K562 (cell line): ENCODE measurements around the gene CCDC74B. TPM values are rescaled to one million over a fixed set of nuclear protein-coding genes. Genes with fewer than 3 reads are reported as not detected.
A peak's percentile ranks its signal among the peaks of the same experiment; 100 is the strongest.
"Not testable (repeated sequence)": the region's sequence is repeated elsewhere in the genome, so short reads cannot be mapped to it uniquely, and the experiment has no call there.

Experiments
- ATAC-seq: fragments of 200-7000 bp; cut with Tn5 transposase; 3 replicates; pipeline ENCODE4 v1.9.1; 2020; ENCODE audit warnings: moderate library complexity
- BruUV-seq: library from RNA; stranded (reverse); fragments of 400-500 nt; replicated peaks from 2 replicates; lab custom pipeline; 2021; lab: Mats Ljungman, UMichigan
- CTCF ChIA-PET: fragments of 300-600 bp; formaldehyde crosslinking; extraction: SDS; loops from one replicate; lab custom pipeline; 2021; ENCODE audit warnings: low intra/inter-chr PET ratio; lab: Yijun Ruan, JAX
- POLR2A ChIA-PET: fragments of 300-600, 350-650 bp; sonication (Branson Sonifier 250); formaldehyde crosslinking; extraction: SDS; loops from one replicate; lab custom pipeline; 2021; ENCODE audit warnings: antibody characterized with exemption, inconsistent platforms; lab: Yijun Ruan, JAX
- DNase-seq, 4 experiments: peaks; one replicate each; pipeline versions ENCODE4 v3.0.0 to v3.0.0-alpha.2; 2011 to 2018; ENCODE audit warnings: low spot score in 3 of 4, mixed read lengths in 3 of 4; ENCODE audit errors: extremely low read depth in 1 of 4
- FAIRE-seq: peaks from 2 replicates; lab custom pipeline; 2011; peaks lifted over from hg19 to GRCh38; lab: Jason Lieb, UNC
- H2AFZ ChIP-seq: 2 replicates; pipeline ENCODE4 v1.6.0; 2011; ENCODE audit warnings: low read depth, low read length, control low read depth, inconsistent platforms
- H3K27ac ChIP-seq: fragments of 200-600 bp; 3 replicates; pipeline ENCODE4 v1.8.0; 2011; ENCODE audit warnings: low read depth, mild to moderate bottlenecking, control low read depth, inconsistent platforms, low read length, moderate library complexity, mixed read lengths; ENCODE audit errors: extremely low read depth
- H3K27me3 ChIP-seq, 2 experiments: fragments of 300-600 bp in 1 of 2; 2 replicates in 1 of 2; 3 replicates in 1 of 2; pipeline versions ENCODE4 v1.6.0 to v1.8.0; 2011; ENCODE audit warnings: inconsistent platforms in 2 of 2, low read length in 2 of 2, mild to moderate bottlenecking in 1 of 2, mixed read lengths in 1 of 2, moderate library complexity in 1 of 2; ENCODE audit not compliant: control insufficient read depth in 2 of 2, insufficient read depth in 2 of 2
- H3K36me3 ChIP-seq: fragments of 300-600 bp; 3 replicates; pipeline ENCODE4 v1.8.0; 2011; ENCODE audit warnings: mild to moderate bottlenecking, low read length, inconsistent platforms; ENCODE audit not compliant: control insufficient read depth, insufficient read depth
- H3K4me1 ChIP-seq, 2 experiments: fragments of 200-600 bp in 1 of 2; replicated peaks in 1 of 2; 2 replicates in 1 of 2; 3 replicates in 1 of 2; pipeline versions ENCODE4 v1.5.1 to v1.8.0; 2011; ENCODE audit warnings: inconsistent platforms in 2 of 2, low read length in 2 of 2, mild to moderate bottlenecking in 1 of 2, mixed read lengths in 1 of 2, moderate library complexity in 1 of 2; ENCODE audit not compliant: control insufficient read depth in 2 of 2, insufficient read depth in 2 of 2
- H3K4me2 ChIP-seq: 2 replicates; pipeline ENCODE4 v1.6.1; 2011; ENCODE audit warnings: low read length, control low read depth, inconsistent platforms, mixed read lengths; ENCODE audit not compliant: insufficient read depth
- H3K4me3 ChIP-seq: fragments of 200-600 bp; sonication (generic), shearing (Covaris generic); 2 replicates; pipeline ENCODE4 v1.5.1; 2016; ENCODE audit warnings: control low read depth, inconsistent platforms
- H3K79me2 ChIP-seq: fragments of 200-600 bp; 3 replicates; pipeline ENCODE4 v1.8.0; 2011; ENCODE audit warnings: low read length, inconsistent platforms; ENCODE audit not compliant: control insufficient read depth, insufficient read depth
- H3K9ac ChIP-seq, 2 experiments: 2 replicates each; pipeline versions ENCODE4 v1.6.0 to v1.6.1; 2011; ENCODE audit warnings: low read depth in 2 of 2, low read length in 2 of 2, control low read depth in 1 of 2, inconsistent platforms in 1 of 2, mild to moderate bottlenecking in 1 of 2, mixed read lengths in 1 of 2; ENCODE audit not compliant: insufficient read depth in 1 of 2
- H3K9me1 ChIP-seq: one replicate; pipeline ENCODE4 v1.6.0; 2011; ENCODE audit warnings: inconsistent platforms, mild to moderate bottlenecking, low read length, moderate library complexity; ENCODE audit not compliant: control insufficient read depth, insufficient read depth
- H3K9me3 ChIP-seq: replicated peaks from 2 replicates; pipeline ENCODE4 v1.5.1; 2011; ENCODE audit warnings: low read depth, low read length, inconsistent platforms; ENCODE audit not compliant: control insufficient read depth, insufficient read depth
- H4K20me1 ChIP-seq: replicated peaks from 2 replicates; pipeline ENCODE4 v1.6.1; 2011; ENCODE audit warnings: low read length, inconsistent platforms, mixed read lengths; ENCODE audit not compliant: control insufficient read depth, insufficient read depth
- CTCF ChIP-seq, 3 experiments: IDR thresholded peaks in 2 of 3; conservative IDR thresholded peaks in 1 of 3; 2 replicates each; pipeline ENCODE4 v1.5.1; 2011 to 2012; ENCODE audit warnings: low read length in 3 of 3, mild to moderate bottlenecking in 3 of 3, control low read depth in 2 of 3, improper control_type of control experiment in 1 of 3, inconsistent platforms in 1 of 3, low read depth in 1 of 3, mixed read lengths in 1 of 3, moderate library complexity in 1 of 3; ENCODE audit not compliant: insufficient read depth in 2 of 3
- CTCFL ChIP-seq: IDR thresholded peaks from 2 replicates; pipeline ENCODE4 v1.6.1; 2011; ENCODE audit warnings: borderline replicate concordance, low read depth, mild to moderate bottlenecking, moderate library complexity, low read length; ENCODE audit not compliant: insufficient read depth, poor library complexity, severe bottlenecking
- KLF16 ChIP-seq: IDR thresholded peaks from 2 replicates; pipeline ENCODE4 v1.6.1; 2016; ENCODE audit warnings: antibody characterized with exemption
- MAZ ChIP-seq, 2 experiments: fragments of 450-650 bp in 1 of 2; sonication (generic) in 1 of 2; formaldehyde crosslinking; IDR thresholded peaks in 1 of 2; conservative IDR thresholded peaks in 1 of 2; 2 replicates each; pipeline versions ENCODE4 v1.4.0 to v1.5.0; 2020; ENCODE audit warnings: mild to moderate bottlenecking in 1 of 2, missing genetic modification reagents in 1 of 2
- NFIC ChIP-seq: fragments of 450-650 bp; IDR thresholded peaks from 2 replicates; pipeline ENCODE4 v1.6.1; 2017; ENCODE audit warnings: mild to moderate bottlenecking, inconsistent platforms
- POLR2A ChIP-seq: fragments of 450-650 bp; conservative IDR thresholded peaks from 2 replicates; pipeline ENCODE4 v1.6.1; 2016
- POLR2G ChIP-seq: fragments of 200-400 bp; formaldehyde crosslinking; IDR thresholded peaks from 2 replicates; pipeline ENCODE4 v1.6.1; 2017; ENCODE audit warnings: low read depth, mild to moderate bottlenecking, antibody characterized with exemption, low read length, moderate library complexity
- RAD21 ChIP-seq, 2 experiments: fragments of 250-450 bp in 1 of 2; fragments of 450-650 bp in 1 of 2; sonication (Bioruptor Pico) in 1 of 2; formaldehyde crosslinking in 1 of 2; IDR thresholded peaks in 1 of 2; conservative IDR thresholded peaks in 1 of 2; 2 replicates each; pipeline versions ENCODE4 v1.4.0 to v1.8.0; 2020 to 2022; ENCODE audit warnings: mild to moderate bottlenecking in 2 of 2, moderate library complexity in 1 of 2
- RBFOX2 ChIP-seq: fragments of 200-400 bp; formaldehyde crosslinking; IDR thresholded peaks from 2 replicates; pipeline ENCODE4 v1.6.1; 2017; ENCODE audit warnings: low read depth, mild to moderate bottlenecking, low read length, moderate library complexity
- SMC3 ChIP-seq: conservative IDR thresholded peaks from 2 replicates; pipeline ENCODE4 v1.6.1; 2011; ENCODE audit warnings: low read depth, low read length, improper control_type of control experiment; ENCODE audit not compliant: insufficient read depth
- STAG1 ChIP-seq: sonication (generic); formaldehyde crosslinking; IDR thresholded peaks from 2 replicates; pipeline ENCODE4 v1.5.0; 2020; ENCODE audit warnings: missing genetic modification reagents, borderline replicate concordance
- TAF1 ChIP-seq: IDR thresholded peaks from 2 replicates; pipeline ENCODE4 v1.6.1; 2011; ENCODE audit warnings: mild to moderate bottlenecking, low read length, moderate library complexity; ENCODE audit not compliant: insufficient read depth, control insufficient read depth, severe bottlenecking; ENCODE audit errors: extremely low read depth
- TFAP4 ChIP-seq: sonication (generic); formaldehyde crosslinking; IDR thresholded peaks from 2 replicates; pipeline ENCODE4 v1.8.0; 2022; ENCODE audit warnings: missing genetic modification reagents, mild to moderate bottlenecking, moderate library complexity, borderline replicate concordance
- WGBS: fragments of 100-300 bp; shearing (Covaris generic); methylation state at CpG from one replicate; pipeline ENCODE4 v1.1.6; 2016; ENCODE audit warnings: low coverage, mixed read lengths; ENCODE audit not compliant: insufficient coverage; ENCODE audit errors: missing lambda C conversion rate; 5-methylcytosine and 5-hydroxymethylcytosine counted together
- in situ Hi-C: fragments of 300-500 bp; cut with MboI; formaldehyde crosslinking; loops from 4 replicates; pipeline ENCODE4 v1.15.0; 2018; ENCODE audit warnings: inconsistent platforms, mixed read lengths
- intact Hi-C: fragments of 100-400 bp; cut with micrococcal nuclease; formaldehyde crosslinking; loops from 2 replicates; pipeline ENCODE4 v1.14.2; 2022
- polyA plus RNA-seq, 8 experiments: library from polyadenylated mRNA; depleted of rRNA in 4 of 8; stranded (reverse) in 5 of 8; unstranded in 3 of 8; fragments of >200 nt; fragmentation: Nextera tagmentation in 2 of 8; fragmentation: Illumina TruSeq in 1 of 8; extraction: Ambion mirVana in 2 of 8; extraction: Trizol in 1 of 8; gene quantifications; 2 replicates each; pipeline versions ENCODE4 v1.2.1 to v1.2.3, GENCODE V29; 2011 to 2014; ENCODE audit warnings: inconsistent platforms in 1 of 8, missing spikeins in 1 of 8
- total RNA-seq, 7 experiments: library from RNA; depleted of rRNA in 6 of 7; stranded (reverse); fragments of >200 nt in 6 of 7; fragmentation: Illumina TruSeq in 2 of 7; extraction: Trizol in 2 of 7; gene quantifications; 2 replicates each; pipeline versions ENCODE4 v1.2.1 to v1.2.3, GENCODE V29; 2011 to 2021; ENCODE audit warnings: low replicate concordance in 1 of 7

The CCDC74B gene
- total and polyA plus RNA-seq, 9 of the 15 experiments (the other 6 are each of a cell fraction or from before 2014, with no cell fraction given): 0.04 to 1.5 (median 0.52) TPM; not detected in 1

GRCh38 chr2:130155956-130156623 lies 11.2 kb upstream of the CCDC74B start:
- H3K9me3 ChIP-seq, H2AFZ ChIP-seq, H3K79me2 ChIP-seq, H3K9me1 ChIP-seq, in situ Hi-C loops, H3K27me3 ChIP-seq, BruUV-seq, H3K27ac ChIP-seq, H3K4me3 ChIP-seq, H4K20me1 ChIP-seq, H3K4me2 ChIP-seq, POLR2A ChIA-PET: not testable (repeated sequence)
- ATAC-seq: peak; percentile 86
- FAIRE-seq: peak; percentile 96
- H3K4me1 ChIP-seq: peaks cover 0 to 26% of the 10 kb centered on the region in 2 experiments; a peak in 3 of 5 replicates
- H3K36me3 ChIP-seq: peaks cover 64% of the 10 kb centered on the region; the same call in 1 of the 3 replicates
- CTCF ChIA-PET: interaction anchor here (0.6 kb wide), 2 partner anchors 178 to 180 kb away, joined by 3 to 4 read pairs; no protein-coding TSS in a partner anchor
- intact Hi-C loops: loop anchor here (2.0 kb wide), 1 partner anchor 177 kb away; no protein-coding TSS in a partner anchor
- H3K9ac ChIP-seq: peak overlapping the region in 1 of 2 experiments; percentile 58; a peak in 1 of 4 replicates
- DNase-seq: peak; percentile 29 to 80 (median 45)
- 65% methylated on average over 11 of the region's 16 CpGs for WGBS
- TF ChIP-seq POLR2A (peak; percentile 34; the same call in 1 of the 2 replicates), RBFOX2 (peak; percentile 25; the same call in 1 of the 2 replicates), MAZ (CRISPR knock-in tag; conservative IDR thresholded peaks at IDR 0.05 in 1 of 2, IDR thresholded peaks at IDR 0.05 in 1 of 2) (0 out of 4 replicates have a peak, but pooled peaks of 1 of the 2 experiments have one; percentile 12), RAD21 (CRISPR knock-in tag; conservative IDR thresholded peaks at IDR 0.05 in 1 of 2, IDR thresholded peaks at IDR 0.05 in 1 of 2) (peak; percentile 22 to 61), KLF16 (0 out of 2 replicates have a peak, but pooled peaks have one; percentile 26), NFIC (peak; percentile 84), CTCFL (peak; percentile 11), TAF1 (peak; percentile 5), POLR2G (peak; percentile 70), CTCF (IDR thresholded peaks at IDR 0.05 in 2 of 3, conservative IDR thresholded peaks at IDR 0.05 in 1 of 3; ENCODE audit: insufficient read depth in 2 of 3, low read depth in 1 of 3, low read length in 3 of 3) (peak; percentile 53 to 60 (median 59); a peak in 5 of 6 replicates), TFAP4 (peak; percentile 52; the same call in 1 of the 2 replicates), SMC3 (peak; percentile 45; the same call in 1 of the 2 replicates), STAG1 (0 out of 2 replicates have a peak, but pooled peaks have one; percentile 18)
